GM12878 (cell line): ENCODE results near the gene MEAK7. TPM values are rescaled to one million over a fixed set of nuclear protein-coding genes. Genes with fewer than 3 reads are reported as not detected.

Experiments
- ATAC-seq: fragments of 200-7000 bp; cut with Tn5 transposase; 3 replicates; pipeline ENCODE4 v1.9.1; 2020; ENCODE audit warnings: mild to moderate bottlenecking, moderate library complexity
- BruUV-seq: library from RNA; stranded (reverse); fragments of 400-500 nt; replicated peaks from 2 replicates; lab custom pipeline; 2021; lab: Mats Ljungman, UMichigan
- CTCF ChIA-PET: fragments of 300-600 bp; sonication (Branson Sonifier 250); formaldehyde crosslinking; extraction: SDS; loops from one replicate; lab custom pipeline; 2021; ENCODE audit warnings: inconsistent platforms; lab: Yijun Ruan, JAX
- POLR2A ChIA-PET: fragments of 350-600 bp; formaldehyde crosslinking; extraction: SDS; loops from one replicate; lab custom pipeline; 2021; ENCODE audit warnings: inconsistent platforms; lab: Charles Lee
- RAD21 ChIA-PET: fragments of 300-600 bp; sonication (Branson Sonifier 250); formaldehyde crosslinking; loops from one replicate; lab custom pipeline; 2023; ENCODE audit warnings: antibody characterized with exemption; ENCODE audit not compliant: unreplicated experiment; lab: Charles Lee
- SMC1A ChIA-PET: fragments of 300-600 bp; sonication (Branson Sonifier 250); formaldehyde crosslinking; loops from one replicate; lab custom pipeline; 2023; ENCODE audit not compliant: unreplicated experiment, uncharacterized antibody; lab: Charles Lee
- DNase-seq: peaks from one replicate; pipeline ENCODE4 v3.0.0-alpha.2; 2011; ENCODE audit warnings: low read depth, low spot score
- FAIRE-seq: peaks from 3 replicates; lab custom pipeline; 2011; peaks lifted over from hg19 to GRCh38; lab: Jason Lieb, UNC
- H2AFZ ChIP-seq: 2 replicates; pipeline ENCODE4 v1.6.0; 2011; ENCODE audit warnings: low read depth, low read length, control low read depth; ENCODE audit not compliant: control insufficient read depth
- H3K27ac ChIP-seq: 2 replicates; pipeline ENCODE4 v1.5.1; 2011; ENCODE audit warnings: control low read depth; ENCODE audit not compliant: control insufficient read depth, insufficient read depth
- H3K27me3 ChIP-seq, 2 experiments: replicated peaks in 1 of 2; 2 replicates each; pipeline versions ENCODE4 v1.6.0 to v1.6.1; 2011; ENCODE audit warnings: low read length in 1 of 2; ENCODE audit not compliant: control insufficient read depth in 2 of 2, insufficient read depth in 2 of 2
- H3K36me3 ChIP-seq, 2 experiments: 2 replicates each; pipeline ENCODE4 v1.5.1; 2011; ENCODE audit warnings: low read length in 1 of 2; ENCODE audit not compliant: control insufficient read depth in 2 of 2, insufficient read depth in 2 of 2
- H3K4me1 ChIP-seq: 2 replicates; pipeline ENCODE4 v1.6.1; 2011; ENCODE audit warnings: mild to moderate bottlenecking, low read length, moderate library complexity, mixed read lengths; ENCODE audit not compliant: control insufficient read depth, insufficient read depth
- H3K4me2 ChIP-seq: 2 replicates; pipeline ENCODE4 v1.6.0; 2011; ENCODE audit warnings: control low read depth; ENCODE audit not compliant: control insufficient read depth, insufficient read depth
- H3K4me3 ChIP-seq: fragments of 200-600 bp; sonication (generic); 2 replicates; pipeline ENCODE4 v1.5.1; 2016
- H3K79me2 ChIP-seq: 2 replicates; pipeline ENCODE4 v1.6.0; 2011; ENCODE audit warnings: low read length; ENCODE audit not compliant: control insufficient read depth, insufficient read depth
- H3K9ac ChIP-seq: 2 replicates; pipeline ENCODE4 v1.8.0; 2011; ENCODE audit warnings: low read length, control low read depth, mixed read lengths; ENCODE audit not compliant: control insufficient read depth, insufficient read depth
- H3K9me3 ChIP-seq: replicated peaks from 3 replicates; pipeline ENCODE4 v1.5.1; 2011; ENCODE audit warnings: mild to moderate bottlenecking, low read length; ENCODE audit not compliant: control insufficient read depth, insufficient read depth
- H4K20me1 ChIP-seq: 2 replicates; pipeline ENCODE4 v1.6.0; 2011; ENCODE audit not compliant: control insufficient read depth, insufficient read depth
- CEBPZ ChIP-seq: fragments of 150-350 bp; IDR thresholded peaks from 2 replicates; pipeline ENCODE4 v1.6.1; 2016; ENCODE audit warnings: low read depth, low read length
- ZNF24 ChIP-seq: fragments of 450-650 bp; IDR thresholded peaks from 2 replicates; pipeline ENCODE4 v1.6.1; 2017; ENCODE audit warnings: antibody characterized with exemption, mild to moderate bottlenecking
- ZZZ3 ChIP-seq: IDR thresholded peaks from 2 replicates; pipeline ENCODE4 v1.6.1; 2011; ENCODE audit warnings: low read depth; ENCODE audit not compliant: control insufficient read depth, insufficient read length
- WGBS: methylation state at CpG from one replicate; pipeline ENCODE4 v1.1.6; 2016; ENCODE audit warnings: low lambda C conversion rate; ENCODE audit not compliant: insufficient replicate concordance, insufficient coverage; ENCODE audit errors: missing lambda C conversion rate; 5-methylcytosine and 5-hydroxymethylcytosine counted together
- in situ Hi-C: fragments of 300-500 bp; cut with MboI; formaldehyde crosslinking; loops from 9 replicates; pipeline ENCODE4 v1.14.3; 2018; ENCODE audit warnings: mixed read lengths
- intact Hi-C: fragments of 100-400 bp; cut with micrococcal nuclease; formaldehyde crosslinking; loops from one replicate; pipeline ENCODE4 v1.14.2; 2022; ENCODE audit not compliant: unreplicated experiment
- polyA plus RNA-seq, 11 experiments: library from polyadenylated mRNA; depleted of rRNA in 4 of 11; unstranded in 6 of 11; stranded (reverse) in 5 of 11; fragments of >200 nt; fragmentation: Nextera tagmentation in 4 of 11; fragmentation: Illumina TruSeq in 1 of 11; extraction: Ambion mirVana in 4 of 11; extraction: Trizol in 1 of 11; gene quantifications; 1 replicate in 1 of 11; 2 replicates in 10 of 11; pipeline versions ENCODE4 v1.2.1 to v1.2.3, GENCODE V29; 2011 to 2016; ENCODE audit warnings: inconsistent platforms in 2 of 11, missing spikeins in 2 of 11, low read depth in 1 of 11
- total RNA-seq, 4 experiments: library from RNA; depleted of rRNA in 3 of 4; stranded (reverse); fragments of >200 nt in 3 of 4; fragmentation: Illumina TruSeq in 1 of 4; extraction: Trizol in 1 of 4; gene quantifications; 2 replicates each; pipeline versions ENCODE4 v1.2.1 to v1.2.3, GENCODE V29; 2013 to 2021

Gene MEAK7
- total and polyA plus RNA-seq, 10 of the 15 experiments (the other 5 are each of a cell fraction or from before 2014, with no cell fraction given): 1.4 to 11.9 (median 6.4) TPM

DNA sequence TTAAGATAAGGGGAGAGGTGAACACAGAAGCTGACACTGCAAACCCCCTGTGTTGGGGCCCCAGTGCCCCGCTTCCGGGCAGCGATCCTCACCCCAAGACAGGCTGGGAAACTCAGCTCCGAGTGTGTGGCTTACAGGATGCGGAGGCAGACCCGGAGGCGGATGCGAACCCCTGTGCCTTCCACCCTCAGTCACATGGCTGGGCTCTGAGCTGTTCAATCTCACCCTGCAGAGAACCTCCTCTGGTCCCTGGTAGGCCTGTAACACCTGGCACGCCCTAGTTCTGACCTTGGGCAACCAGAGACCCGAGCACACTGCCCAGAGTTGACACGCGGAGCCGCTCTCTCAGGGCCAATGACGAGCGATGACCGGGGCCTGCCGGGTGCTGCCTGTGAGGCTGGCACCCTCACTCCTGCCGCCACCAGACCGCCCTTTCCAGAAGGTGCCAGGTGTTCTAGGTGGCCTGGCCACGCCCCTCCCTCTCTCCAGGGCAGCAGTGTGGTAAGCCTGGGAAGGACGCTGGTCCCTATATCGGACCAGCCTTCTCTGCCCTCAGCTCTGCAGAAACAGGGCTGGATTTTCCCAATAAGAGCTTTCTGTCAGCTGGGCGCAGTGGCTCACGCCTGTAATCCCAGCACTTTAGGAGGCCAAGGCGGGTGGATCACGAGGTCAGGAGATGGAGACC, 23.3 kb downstream of the MEAK7 start (continued):
- no peak for TF ChIP-seq CEBPZ

DNA sequence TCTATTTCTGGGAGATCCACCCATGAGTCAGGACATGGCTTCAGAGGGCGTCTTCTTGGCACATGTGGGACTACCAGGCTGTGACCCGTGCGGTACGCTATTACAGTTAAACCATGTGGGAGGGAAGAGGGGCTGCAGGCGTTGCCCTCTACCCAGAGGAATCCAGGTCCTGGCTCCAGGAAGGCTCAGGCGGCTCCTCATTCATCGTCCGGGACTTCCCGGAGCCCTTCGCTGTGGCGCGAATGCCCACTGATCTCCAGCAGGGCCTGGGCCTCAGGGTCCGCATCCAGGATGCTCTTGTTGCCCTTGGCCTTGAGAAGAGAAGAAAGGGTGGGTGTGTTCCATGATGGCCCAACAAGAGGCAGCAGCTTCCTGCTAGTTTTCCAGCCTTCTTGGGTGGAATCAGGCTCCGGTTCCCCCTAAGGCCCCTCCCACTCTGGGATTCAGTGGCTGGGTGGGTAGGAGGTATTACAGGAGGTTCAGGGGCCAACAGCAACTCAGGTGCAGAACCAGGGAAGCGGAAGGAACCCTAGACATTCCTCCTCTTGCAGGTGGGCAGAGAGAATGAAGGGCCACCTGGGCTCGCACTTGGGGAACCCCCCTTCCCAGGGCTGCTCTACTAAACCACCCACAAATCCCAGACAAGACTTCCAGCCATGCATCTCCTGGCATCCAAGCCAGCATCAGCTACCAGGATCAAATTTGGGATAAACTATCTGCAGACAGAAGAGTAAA, 24.6 kb downstream of the MEAK7 start:
- ChIA-PET POLR2A (no interaction called here), RAD21 (no interaction called here), CTCF (interaction anchor here (0.6 kb wide), 1 partner anchor 203 kb away, joined by 4 read pairs; no protein-coding TSS in a partner anchor), SMC1A (no interaction called here)
- no peak overlapping the region for H3K4me3 ChIP-seq
- H3K36me3 ChIP-seq: no peaks in the 10 kb centered on the region; a peak in 2 of 4 replicates
- no peak overlapping the region for H2AFZ ChIP-seq
- no peak overlapping the region for H3K4me2 ChIP-seq
- DNase-seq: no peak
- FAIRE-seq: no peak
- no peaks in the 10 kb centered on the region for H3K9me3 ChIP-seq
- WGBS: 99% methylated on average over 16 of the region's 16 CpGs
- H3K27me3 ChIP-seq: no peaks in the 10 kb centered on the region
- intact Hi-C loops (no loop called here), in situ Hi-C loops (no loop called here)
- no peak for ATAC-seq
- TF ChIP-seq ZNF24 (no peak), CEBPZ (no peak), ZZZ3 (no peak)
- H3K4me1 ChIP-seq: no peaks in the 10 kb centered on the region
- H3K9ac ChIP-seq: no peak overlapping the region
- no peaks in the 10 kb centered on the region for H3K79me2 ChIP-seq
- H4K20me1 ChIP-seq: no peaks in the 10 kb centered on the region
- no TSS peak for BruUV-seq
- no peak overlapping the region for H3K27ac ChIP-seq
